ENCODE measurements around the gene GFOD2. TPM values are rescaled to one million over a fixed set of nuclear protein-coding genes. Genes with fewer than 3 reads are reported as not detected.

GFOD2 gene
- total RNA-seq, 1 experiment from 2014 or later = 16.8 TPM

DNA sequence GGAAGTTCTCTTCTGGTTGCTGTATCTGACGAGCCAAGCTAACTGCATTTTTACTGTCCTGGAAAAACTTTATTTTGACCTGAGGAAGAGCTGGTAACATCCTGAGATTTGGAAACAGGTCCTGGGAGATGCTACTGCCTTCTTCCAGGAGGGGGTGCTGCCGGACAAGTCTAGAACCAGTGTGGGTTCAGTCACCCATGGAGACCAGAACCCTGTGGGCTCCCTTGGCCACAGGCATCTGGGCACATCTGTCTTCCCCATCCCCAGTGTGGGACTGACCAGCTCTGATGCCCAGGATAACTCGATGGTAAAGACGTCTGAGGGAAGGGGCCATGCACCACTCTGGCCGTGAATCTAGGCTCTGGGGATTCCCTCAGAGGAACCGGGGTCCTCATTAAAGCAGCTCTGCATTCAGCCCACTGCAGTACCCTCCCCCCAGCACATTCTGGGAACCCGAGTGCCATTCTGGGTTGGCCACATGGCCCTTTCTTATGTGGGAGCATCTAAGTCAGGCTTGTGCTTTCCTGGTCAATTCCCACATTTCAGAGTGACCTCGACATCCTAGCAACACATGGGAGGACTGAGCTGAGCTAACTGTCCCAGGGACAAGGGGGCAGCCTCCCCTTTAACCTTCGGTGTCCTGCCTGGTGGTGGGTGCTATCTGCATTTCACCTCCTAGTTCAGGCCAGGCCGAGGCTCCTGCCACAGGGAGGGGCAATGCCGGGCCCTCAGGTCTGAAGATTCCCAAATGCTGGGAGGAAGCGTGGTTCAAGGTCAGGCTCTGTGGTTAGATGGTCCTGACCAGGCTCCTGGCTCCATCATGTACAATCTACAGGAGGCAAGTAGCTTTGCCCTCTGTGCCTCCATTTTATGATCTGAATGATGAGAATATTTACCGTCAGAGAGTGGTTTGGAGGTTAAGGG, 46.1 kb downstream of the GFOD2 start:
- DNase-seq (ENCODE audit: low spot score) = peak; percentile 90

DNA sequence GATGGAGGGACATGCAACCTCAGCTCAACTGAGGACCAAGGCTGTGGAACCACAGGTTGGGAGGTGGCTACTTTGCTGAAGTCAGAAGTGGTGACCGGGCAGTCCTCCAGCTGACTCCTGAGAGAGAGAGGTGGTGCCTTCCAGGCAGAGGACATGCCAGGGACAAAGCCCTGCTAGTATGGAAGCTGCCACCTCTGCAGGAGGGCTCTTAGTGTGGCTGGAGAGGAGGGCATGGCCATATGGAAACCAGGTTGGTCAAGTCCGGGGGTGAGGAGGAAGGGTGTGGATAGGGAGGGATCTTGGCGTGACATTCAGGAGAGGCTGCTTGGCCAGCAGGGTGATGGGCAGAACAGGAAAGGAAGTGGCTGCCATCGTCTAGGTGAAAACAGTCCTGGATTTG, 46.8 kb downstream of the GFOD2 start:
- DNase-seq (ENCODE audit: low spot score) = no peak

DNA sequence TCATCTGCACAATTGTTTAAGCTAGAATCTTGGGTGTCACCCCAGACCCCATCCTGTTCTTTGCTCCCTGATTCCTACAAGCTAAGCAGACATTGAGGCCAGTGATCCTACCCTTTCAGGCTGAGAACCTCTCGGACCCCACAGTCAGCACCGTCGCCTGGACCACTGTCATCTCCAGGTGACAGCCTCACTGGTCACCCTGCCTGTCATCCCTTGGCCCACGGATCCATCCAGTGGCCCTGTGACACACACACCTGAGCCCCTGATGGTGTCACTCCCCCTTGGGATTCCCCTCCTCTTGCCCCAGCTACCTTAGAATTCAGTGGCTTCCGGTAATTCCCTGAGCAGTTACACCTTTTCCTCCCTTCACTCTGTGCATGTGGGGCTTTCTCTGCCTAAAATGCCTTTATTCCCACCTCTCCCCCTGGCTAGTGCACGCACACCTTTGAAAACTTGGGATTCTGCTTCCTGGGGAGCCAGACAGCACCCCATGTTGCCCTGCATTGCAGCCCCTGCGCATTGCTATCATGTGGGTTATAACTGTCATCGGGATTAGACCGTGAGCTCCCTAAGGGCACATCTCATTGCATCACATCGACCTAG, 49.5 kb downstream of the GFOD2 start:
- DNase-seq (ENCODE audit: low spot score) = no peak

DNA sequence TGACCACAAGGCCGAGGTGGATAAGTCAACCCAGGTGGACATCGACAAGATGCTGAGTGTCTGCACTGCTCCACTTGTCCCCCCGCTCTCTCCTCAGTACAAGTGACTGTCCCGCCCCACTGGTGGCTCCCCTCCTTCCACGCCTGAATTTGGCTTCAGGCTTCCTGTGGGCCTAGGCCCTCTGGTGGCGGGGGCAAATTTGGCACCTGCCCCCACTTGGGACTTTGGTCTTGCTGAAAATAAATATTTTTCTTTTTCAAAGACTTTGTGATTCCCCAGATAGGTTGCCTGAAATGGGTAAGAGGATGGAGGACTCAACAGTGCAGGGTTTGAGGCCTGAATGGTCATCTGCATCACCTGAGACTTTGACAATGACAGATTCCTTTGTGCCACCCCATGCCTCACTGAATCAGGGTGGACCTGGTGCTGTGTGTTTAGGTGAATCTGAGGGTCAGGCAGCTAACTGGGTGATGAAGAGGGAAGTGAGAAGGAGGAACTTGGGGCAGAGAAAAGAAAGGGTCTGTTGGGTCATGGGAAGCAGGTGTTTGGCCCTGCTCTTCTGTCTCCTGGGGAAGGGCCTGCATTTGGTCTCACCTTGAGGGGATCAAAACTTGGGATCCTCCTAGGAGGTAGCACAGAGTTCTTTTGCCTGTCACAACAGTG, 50.5 kb downstream of the GFOD2 start:
- DNase-seq (ENCODE audit: low spot score) = no peak

DNA sequence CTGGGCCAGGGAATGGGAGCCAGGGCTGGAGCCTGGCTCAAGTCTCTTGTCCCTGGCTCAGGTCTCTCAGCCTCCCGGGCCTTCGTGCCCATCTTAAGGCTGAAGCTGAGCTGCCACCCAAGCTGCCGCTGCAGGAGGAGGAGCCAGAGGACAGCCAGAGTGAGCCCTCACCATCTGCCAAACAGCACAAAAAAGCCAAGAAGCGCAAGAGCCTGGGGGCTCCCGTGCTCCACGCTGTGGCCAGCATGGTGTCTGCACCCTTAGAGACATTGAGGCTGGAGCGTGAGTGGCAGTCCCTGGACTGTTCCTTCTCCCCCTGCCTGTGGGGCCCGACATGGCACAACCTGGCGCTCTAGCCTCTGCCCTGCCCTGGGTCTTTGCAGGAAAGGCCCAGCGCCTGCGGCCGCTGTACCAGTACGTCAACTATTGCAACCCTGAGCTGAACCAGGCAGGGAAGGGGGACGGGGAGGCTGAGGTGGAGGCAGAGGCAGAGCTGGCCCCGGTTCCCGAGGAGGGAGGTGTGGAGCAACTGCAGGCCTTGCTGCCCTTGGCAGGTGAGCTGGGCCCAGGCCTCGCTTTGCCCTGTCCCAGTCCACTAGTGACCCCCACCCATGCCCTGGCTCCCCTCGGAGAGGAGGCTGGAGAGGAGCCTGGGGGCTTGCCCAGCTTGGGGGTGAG, 51.2 kb downstream of the GFOD2 start:
- peak; percentile 97 for DNase-seq (ENCODE audit: low spot score)

DNA sequence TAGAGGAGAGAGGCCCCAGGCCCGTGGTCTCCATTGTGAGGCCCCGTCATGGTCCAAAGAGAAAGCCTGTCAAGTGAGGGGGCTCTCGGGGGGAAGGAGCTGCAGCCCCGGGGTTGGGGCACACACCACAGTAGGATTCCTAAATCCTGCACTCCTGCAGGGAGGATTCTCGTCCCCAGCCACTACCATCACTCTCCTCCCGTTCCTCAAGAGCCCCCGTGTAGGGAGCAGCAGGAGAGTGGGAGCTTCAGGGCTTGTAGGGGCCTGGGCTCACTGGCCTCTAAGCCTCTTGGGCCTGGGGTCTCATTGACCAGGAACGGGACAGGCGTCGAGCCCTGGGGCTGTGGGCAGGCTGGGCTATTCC, 51.7 kb downstream of the GFOD2 start:
- DNase-seq (ENCODE audit: low spot score) = no peak

DNA sequence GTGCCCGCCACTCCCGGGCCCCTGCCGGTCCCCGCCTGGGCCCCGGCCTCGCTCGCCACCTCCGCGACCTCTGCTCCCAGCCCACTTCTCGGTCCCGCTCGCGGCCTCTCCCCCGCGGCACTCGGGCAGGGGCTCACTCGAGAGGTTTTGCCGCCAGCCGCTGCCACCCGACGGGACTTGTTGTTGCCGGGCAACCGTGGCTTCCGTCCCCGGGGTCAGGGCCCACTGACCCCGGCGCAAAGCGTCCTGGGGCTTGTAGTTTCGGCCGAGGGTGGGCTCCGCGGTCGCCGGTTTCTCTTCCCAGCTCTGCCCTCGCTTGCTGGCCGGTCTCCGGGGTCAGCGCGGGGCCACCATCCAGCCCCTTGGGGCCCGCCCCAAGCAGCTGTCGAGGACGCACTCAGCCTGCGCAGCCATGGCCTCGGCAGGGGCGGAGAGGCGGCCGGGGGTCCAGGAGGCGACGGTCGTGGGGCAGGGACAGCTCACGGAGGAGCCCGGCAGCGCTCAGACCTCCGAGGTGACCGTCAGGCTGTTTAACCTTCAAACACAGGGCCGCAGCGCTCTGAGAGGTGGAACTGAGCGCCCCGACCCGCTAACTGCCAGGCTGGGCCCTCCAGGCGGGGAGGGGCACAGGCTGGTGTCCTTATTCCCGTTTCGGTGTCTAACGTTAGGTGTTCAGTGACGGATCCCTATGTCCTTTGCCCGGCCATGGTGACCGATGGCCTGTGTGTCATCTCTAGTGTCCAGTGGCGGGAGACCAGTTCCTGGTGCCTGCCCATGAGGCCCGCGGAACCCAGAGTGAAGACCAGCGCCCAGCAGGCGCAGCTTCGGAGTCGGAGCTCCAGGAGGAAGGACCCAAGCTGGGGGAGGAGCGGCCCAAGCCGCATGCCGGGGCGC, 52.3 kb downstream of the GFOD2 start, which contains the start of the genes C16orf86 and ENKD1:
C16orf86 (plus strand) TSS at position 256 of the 894 bp plus-strand sequence; CDS start at position 413, 157 bp downstream.
ENKD1 (minus strand) TSS at position 192 of the 894 bp plus-strand sequence. CDS start 308 bp downstream, outside the sequence.
- DNase-seq (ENCODE audit: low spot score) = peak; percentile 68

DNA sequence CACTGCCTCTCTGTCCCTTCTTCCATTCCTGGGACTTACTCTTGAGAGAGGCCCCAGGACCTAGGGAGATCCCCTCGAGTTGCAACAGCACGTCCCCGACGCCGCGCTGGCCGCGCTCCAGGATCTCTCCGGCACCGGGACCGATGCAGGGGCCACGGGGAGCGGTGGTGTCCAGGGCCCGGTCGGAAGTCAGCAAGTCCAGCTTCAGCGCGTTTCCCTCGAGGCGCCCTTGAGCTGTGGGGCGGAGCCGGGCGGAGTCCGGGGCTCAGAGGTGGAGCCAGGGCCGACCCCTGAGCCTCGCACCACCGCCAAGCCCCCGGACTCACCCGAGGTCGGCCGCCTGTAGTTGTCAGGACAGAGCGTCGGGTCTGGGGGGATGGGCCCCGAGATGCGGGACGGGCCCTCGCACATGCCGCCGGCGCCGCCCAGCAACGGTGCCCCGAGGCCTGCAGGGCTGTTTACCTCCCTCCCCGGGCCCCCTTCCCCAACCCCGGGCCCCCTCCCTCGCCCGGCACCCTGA, 53.0 kb downstream of the GFOD2 start:
- peak; percentile 36 for DNase-seq (ENCODE audit: low spot score)

DNA sequence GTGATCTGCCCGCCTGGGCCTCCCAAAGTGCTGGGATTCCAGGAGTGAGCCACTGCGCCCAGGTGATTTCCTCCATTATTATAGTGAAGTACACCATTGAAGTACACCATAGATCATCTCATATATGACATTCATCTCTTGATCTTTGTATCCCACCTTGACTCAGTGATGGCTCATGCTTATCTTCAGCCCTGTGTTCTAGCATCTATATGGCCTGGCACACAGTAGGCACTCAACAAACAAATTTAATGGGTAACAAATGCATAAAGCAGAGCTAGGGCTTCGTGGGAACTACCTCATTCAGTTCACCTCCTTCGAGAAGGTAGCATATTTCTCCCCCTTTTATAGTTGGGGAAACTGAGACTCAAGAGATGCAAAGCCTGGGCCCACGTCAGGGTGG, 53.5 kb downstream of the GFOD2 start:
- no peak for DNase-seq (ENCODE audit: low spot score)

DNA sequence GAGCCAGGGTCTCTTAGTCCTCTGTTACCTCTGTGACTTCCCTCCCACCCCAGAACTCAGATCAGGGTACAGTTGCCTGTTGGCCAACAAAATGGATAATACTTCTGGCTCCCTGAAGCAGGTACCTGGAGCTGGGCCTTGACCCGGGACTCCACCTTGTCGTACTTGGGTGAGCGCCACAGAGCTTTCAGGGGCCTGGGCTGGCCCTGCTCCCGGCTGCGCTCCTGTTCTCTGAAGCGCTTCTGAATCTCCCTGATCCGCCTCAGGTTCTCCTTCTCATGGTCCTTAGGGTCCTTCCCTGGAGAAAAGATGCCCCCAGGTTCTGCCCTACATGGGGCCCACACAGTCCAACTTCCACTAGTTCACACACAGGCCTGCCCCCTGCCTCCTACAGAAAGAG, 54.2 kb downstream of the GFOD2 start:
- no peak for DNase-seq (ENCODE audit: low spot score)

DNA sequence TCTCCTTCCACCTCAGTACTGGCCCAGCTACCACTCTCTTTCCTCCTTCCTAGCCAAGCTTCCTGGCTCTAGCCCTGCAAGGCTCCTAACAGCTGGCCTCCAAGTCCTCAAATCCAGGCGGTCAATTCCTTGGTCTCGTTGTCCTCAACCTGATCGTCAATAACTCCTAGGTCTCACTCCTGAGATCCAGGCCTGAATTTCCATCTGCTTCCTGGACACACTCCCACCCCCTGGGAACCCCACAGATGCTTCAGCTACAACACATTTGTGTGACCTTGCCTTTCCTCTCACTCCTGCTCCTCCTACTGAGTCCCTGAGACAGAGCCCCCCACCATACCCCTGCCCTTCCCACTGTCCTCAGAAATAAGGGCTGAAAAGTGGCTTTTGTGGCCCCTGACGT, 54.9 kb downstream of the GFOD2 start:
- no peak for DNase-seq (ENCODE audit: low spot score)

DNA sequence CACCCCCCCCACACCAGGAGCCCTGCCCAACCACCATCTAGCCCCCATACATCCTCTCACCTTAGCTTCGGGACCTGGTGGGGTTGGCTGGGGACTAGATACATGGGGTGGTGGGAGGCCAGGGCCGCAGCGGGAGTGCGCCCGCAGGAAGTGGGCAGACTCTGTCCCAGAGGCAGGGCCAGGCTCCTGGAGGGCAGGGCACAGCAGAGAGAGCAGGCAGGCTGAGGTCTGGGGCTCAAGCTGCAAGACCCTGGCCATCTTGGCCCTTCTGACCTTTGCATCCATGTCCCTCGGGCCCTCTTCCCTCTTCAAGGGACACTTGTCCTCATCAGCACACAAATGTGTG, 55.3 kb downstream of the GFOD2 start:
- DNase-seq (ENCODE audit: low spot score) = no peak

DNA sequence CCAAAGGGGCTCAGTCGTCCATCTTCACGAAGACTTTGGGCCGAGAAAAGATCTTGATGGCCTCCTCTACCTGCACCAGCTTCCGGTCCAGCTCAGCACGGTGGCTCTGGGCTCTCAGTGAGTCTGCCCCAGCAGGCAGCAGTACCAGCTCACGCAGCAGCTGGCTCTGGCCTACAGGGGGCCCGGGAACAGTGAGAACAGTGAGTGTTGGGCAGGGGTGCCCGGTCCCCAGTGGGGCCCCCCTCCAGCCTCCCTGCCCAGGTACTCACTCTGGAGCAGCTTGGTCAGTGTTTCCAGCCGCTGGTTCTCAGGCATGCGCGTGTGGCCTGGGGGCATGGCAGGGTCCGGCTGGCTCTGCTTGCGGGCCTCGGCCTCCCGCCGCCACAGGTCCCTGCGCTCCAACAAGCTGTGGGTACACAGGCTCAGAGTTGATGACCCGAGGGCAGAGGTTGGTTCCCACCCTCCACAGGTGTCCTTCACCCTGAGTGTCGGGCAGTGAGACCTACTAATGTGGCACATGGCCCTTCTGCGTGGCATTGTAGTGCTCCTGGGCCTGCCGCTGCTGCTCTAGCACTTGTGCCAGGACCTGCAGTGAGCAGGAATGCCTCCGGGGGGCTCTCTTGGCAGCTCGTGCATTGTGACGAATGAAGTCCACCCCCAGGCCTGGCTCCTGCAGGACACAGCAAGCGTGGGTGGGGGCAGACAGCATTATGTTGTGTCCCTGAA, 55.8 kb downstream of the GFOD2 start:
- DNase-seq (ENCODE audit: low spot score) = peak; percentile 38

DNA sequence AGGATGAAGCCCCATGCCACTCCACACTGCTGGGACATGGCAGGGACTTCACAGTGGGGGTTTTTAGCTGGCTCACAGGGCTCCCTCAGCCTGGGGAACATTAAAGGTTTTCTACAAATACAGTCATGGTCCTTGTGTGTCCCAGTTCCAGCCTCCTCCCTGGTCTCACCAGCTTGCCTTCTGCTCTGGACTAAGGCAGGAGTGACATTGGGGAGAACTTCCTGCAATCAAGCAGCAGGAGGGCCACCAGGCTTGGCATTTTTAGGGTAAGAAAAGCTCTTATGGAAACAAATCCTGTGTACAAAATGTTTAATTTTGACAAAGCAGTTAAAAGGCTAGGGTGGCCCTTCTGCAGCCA, 56.5 kb downstream of the GFOD2 start:
- no peak for DNase-seq (ENCODE audit: low spot score)

DNA sequence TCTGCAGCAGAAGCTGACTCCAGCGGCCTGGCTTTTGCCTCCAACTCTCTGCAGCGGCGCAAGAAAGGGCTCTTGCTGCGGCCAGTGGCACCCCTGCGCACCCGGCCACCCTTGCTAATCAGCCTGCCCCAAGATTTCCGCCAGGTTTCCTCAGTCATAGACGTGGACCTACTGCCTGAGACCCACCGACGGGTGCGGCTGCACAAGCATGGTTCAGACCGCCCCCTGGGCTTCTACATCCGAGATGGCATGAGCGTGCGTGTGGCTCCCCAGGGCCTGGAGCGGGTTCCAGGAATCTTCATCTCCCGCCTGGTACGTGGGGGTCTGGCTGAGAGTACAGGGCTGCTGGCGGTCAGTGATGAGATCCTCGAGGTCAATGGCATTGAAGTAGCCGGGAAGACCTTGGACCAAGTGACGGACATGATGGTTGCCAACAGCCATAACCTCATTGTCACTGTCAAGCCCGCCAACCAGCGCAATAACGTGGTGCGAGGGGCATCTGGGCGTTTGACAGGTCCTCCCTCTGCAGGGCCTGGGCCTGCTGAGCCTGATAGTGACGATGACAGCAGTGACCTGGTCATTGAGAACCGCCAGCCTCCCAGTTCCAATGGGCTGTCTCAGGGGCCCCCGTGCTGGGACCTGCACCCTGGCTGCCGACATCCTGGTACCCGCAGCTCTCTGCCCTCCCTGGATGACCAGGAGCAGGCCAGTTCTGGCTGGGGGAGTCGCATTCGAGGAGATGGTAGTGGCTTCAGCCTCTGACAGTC, 57.0 kb downstream of the GFOD2 start:
- DNase-seq (ENCODE audit: low spot score) = no peak

DNA sequence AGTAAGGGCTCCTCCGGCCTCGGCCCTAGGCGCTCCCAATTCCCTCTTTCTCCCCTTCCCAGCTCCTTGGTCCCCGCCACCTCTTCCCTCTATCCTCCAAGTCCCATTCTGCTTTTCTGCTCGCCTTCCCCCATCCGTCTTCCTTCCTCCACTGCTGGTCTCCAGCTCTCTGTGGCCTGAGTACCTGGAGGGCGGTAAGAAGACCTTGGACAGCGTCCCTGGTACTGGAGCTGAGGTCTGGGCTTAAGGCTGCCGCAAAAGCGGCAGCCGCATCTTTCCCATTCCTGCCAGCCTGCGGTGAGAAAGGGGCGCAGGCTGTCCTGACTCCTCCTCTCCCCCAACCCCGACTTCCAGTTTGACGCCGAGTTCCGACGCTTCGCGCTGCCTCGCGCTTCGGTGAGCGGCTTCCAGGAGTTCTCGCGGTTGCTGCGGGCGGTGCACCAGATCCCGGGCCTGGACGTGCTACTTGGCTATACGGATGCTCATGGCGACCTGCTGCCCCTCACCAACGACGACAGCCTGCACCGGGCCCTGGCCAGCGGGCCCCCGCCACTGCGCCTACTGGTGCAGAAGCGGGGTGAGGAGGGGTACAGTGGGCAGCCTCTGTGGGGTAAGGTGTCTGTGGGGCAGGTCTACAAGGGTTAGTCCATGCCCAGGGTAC, 57.9 kb downstream of the GFOD2 start:
- peak; percentile 74 for DNase-seq (ENCODE audit: low spot score)

DNA sequence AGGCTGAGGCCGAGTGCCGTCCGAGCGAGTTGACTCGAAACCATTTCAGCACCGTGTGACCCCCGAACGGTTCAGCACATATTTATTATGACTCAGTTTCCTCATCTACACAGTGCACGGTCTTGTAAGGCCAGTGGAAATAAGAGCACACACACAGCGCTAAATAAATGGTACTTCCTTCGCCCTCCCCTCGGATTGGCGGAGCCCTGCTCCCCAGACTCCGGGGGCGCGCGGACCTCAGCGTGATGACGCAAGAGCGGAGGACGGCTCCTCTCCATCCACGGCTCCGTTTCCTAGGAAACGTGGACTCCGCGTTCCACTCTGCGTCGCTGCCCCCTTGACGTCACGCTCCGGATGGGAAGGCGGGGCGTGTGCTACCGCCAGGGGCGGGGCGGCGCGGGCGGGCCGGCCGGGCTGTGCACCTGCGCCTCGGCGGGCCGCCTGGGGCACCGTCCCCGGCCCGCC, 58.5 kb downstream of the GFOD2 start, which contains the start of gene PARD6A:
PARD6A (plus strand) TSS at position 397 of the 465 bp plus-strand sequence. CDS start 79 bp downstream, outside the sequence.
- DNase-seq (ENCODE audit: low spot score) = peak; percentile 94

All from HT-29 (cell line).